CD4-positive, alpha-beta T cell treated with Interleukin-2 at 100 ng/mL for 4 hours (primary cell): ENCODE data around the gene TOGARAM1.
A peak's percentile ranks its signal among the peaks of the same experiment; 100 is the strongest.
"Not testable (repeated sequence)": the region's sequence is repeated elsewhere in the genome, so short reads cannot be mapped to it uniquely, and the experiment has no call there.

ENCODE experiments used
- DNase-seq: peaks from one replicate; pipeline ENCODE4 v3.0.0-alpha.2; 2020; ENCODE audit warnings: low spot score

Gene TOGARAM1

GRCh38 chr14:45044638-45045037, 82.6 kb downstream of the TOGARAM1 start:
- no peak for DNase-seq

DNA sequence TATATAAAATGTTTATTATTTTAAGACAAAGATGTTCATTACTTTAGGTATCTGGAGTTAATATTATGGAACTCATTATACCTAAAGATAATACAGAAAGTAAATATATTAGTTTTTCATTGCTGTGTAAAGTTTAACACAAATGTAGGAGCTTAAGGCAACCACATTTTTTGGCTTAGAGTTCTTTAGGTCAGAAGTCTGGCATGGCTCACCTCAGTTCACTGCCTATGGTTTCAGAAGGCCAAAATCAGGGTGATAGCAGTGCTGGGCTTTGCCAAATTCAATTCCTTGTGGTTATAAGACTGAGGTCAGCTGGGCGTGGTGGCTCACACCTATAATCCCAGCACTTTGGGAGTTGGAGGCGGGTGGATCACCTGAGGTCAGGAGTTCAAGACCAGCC, 86.4 kb downstream of the TOGARAM1 start:
- no peak for DNase-seq

DNA sequence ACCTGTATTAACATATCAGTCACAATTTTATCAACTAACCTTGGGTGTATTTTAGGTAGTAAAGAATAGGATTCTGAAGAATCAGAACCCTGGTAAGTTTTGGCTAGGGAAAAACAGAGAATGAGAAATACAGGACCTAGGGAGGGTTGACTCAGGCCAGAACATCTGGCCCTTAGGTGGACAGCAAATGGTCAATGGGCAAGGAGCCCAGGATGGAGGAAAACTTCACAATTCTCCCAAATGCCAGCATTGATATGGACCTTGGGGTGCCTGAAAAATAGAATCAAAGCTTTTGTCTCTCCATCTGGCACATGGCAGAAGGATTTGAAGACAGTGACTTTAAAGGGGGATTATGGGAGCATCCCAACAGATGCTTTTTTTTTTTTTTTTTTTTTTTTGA, 89.2 kb downstream of the TOGARAM1 start:
- DNase-seq, result no peak

GRCh38 chr14:45051896-45052295, 89.9 kb downstream of the TOGARAM1 start:
- no peak for DNase-seq

- no peak for DNase-seq
Observed at GRCh38 chr14:45057349-45057748, 95.4 kb downstream of the TOGARAM1 start.

- DNase-seq, result no peak
Observed at GRCh38 chr14:45057881-45058364, 95.9 kb downstream of the TOGARAM1 start.

DNA sequence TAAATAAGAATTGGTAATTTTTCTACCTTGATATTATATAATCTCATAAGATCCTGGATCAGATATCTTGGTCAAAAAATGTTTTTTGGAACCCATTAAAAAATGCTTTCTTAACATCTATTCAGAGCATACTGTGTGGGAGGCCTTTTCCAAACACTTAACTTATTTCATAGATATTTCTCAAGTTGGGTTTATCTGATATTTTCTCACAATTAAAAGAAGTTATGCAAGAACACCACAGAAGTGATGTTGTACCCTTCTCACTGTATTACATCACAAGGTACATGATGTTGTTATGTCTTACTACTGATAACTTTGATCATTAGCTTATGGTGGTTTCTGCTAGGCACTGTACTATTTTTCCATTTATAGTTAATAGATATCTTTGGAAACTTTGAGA, 98.6 kb downstream of the TOGARAM1 start:
- no peak for DNase-seq

- DNase-seq, result no peak
Observed at GRCh38 chr14:45065540-45065939, 103.5 kb downstream of the TOGARAM1 start.

DNA sequence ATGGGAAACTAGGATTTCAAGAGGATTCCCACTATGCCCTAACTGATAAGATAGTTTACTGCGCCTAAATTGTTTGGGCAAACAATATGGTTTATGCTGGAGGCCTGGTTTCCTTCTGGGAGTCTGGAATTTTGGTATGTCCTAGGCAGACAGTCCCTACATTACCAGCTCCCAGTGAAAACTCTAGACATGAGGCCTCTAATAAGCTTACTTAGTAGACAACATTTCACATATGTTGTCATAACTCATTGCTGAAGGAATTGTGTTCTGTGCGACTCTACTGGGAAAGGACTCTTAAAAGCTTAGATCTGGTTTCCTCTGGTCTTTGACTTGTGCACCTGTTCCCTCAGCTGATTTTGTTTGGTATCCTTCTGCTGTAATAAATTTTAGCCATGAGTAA, 104.0 kb downstream of the TOGARAM1 start:
- DNase-seq, result no peak

DNA sequence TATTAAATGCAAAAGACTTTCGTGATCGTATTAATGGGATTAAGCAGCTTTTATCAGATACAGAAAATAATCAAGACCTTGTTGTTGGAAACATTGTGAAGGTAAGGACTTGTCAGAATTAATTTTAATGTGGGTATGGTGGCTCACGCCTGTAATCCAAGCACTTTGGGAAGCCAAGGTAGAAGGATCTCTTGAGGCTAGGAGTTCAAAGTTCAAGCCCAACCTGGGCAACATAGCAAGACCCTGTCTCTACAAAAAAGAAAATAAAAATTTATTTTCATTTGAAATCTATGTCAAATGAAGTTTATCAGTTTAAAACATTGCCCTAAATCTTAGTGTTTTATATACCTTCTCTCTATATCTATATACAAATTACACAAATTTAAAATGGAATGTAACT, 104.7 kb downstream of the TOGARAM1 start:
- no peak for DNase-seq

- DNase-seq, result no peak
Observed at GRCh38 chr14:45068396-45068795, 106.4 kb downstream of the TOGARAM1 start.

DNA sequence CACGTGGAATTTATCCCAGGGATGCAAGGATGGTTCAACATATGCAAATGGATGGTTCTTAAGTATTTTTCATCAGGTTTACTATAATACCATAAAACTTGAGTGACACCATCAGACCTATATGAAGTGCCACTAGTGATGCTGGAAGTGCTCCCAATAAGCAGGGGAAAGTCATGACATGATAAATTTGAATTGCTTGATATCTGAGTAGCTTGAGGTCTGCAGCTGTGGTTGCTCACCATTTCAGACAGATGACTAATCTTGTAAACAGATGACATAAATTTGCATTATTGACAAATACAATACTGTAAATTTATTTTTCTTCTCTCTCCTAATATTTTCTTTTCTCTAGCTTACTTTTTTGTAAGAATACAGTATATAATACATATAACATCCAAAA, 108.2 kb downstream of the TOGARAM1 start:
- no peak for DNase-seq

- DNase-seq, result no peak
Observed at GRCh38 chr14:45072126-45072525, 110.1 kb downstream of the TOGARAM1 start.

GRCh38 chr14:45073231-45073879, 111.4 kb downstream of the TOGARAM1 start:
- no peak for DNase-seq

DNA sequence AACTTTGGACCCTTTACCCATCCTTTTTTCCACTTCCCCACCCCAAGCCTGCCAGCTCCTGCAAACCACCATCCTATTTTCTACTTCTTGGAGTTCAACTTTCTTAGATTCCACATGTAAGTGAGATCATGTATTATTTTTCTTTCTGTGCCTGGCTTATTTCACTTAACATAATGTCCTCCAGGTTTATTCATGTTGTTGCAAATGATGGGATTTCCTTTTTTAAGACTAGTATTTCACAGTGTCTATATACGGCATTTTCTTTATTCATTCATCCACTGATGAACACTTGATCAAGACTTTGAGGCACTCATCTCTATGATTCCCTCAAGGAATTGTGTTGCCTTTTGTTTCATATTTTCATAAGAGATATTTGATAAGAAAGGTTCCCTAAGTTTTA, 116.3 kb downstream of the TOGARAM1 start:
- no peak for DNase-seq

DNA sequence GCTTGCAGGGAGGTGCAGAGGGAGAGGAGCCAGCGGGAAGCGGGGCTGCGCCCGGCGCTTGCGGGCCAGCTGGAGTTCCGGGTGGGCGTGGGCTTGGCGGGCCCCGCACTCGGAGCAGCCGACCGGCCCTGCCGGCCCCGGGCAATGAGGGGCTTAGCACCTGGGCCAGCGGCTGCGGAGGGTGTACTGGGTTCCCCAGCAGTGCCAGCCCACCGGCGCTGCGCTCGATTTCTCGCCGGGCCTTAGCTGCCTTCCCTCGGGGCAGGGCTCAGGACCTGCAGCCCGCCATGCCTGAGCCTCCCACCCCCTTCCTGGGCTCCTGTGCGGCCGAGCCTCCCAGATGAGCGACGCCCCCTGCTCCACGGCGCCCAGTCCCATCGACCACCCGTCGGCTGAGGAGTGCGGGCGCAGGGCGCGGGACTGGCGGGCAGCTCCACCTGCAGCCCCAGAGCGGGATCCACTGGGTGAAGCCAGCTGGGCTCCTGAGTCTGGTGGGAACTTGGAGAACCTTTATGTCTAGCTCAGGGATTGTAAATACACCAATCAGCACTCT, 118.5 kb downstream of the TOGARAM1 start:
- DNase-seq, result not testable (repeated sequence)

GRCh38 chr14:45081096-45081495, 119.1 kb downstream of the TOGARAM1 start:
- not testable (repeated sequence) for DNase-seq

DNA sequence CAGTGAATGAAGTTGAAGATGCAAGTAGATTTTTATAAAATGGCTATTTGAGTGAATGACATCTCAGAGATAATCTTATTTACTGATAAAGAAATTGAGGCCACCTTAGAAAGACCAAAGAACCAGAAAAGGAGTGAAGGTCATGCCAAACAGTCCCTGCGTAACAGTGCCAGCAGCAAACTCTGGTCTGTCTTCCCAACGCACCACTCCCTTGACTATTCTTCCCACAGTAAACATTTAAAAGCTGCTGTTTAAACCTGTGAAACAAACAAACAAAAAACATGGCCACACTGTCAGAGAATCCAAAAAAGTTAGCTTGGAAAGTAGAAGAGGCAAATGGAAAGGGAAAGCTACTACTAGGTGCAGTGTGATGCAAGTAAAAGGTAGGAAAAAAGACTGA, 120.4 kb downstream of the TOGARAM1 start:
- no peak for DNase-seq

DNA sequence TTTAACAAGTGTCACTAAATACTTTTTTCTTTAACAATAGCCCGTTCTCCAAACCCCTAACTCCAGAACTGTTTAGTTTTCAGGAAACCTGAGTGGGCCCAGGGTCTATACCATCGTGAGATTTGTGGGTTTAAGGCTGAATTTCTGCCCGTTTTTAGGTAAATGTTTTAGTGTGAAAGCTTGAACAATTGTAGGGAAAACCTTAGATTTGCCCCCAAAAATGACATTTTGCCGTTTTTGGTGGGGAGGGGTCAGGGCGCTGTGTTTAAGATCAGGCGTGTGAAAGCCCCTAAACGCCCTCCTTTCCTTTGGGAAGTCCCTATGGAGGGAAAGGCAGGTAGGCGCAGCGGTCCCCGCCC, 121.6 kb downstream of the TOGARAM1 start:
- no peak for DNase-seq

DNA sequence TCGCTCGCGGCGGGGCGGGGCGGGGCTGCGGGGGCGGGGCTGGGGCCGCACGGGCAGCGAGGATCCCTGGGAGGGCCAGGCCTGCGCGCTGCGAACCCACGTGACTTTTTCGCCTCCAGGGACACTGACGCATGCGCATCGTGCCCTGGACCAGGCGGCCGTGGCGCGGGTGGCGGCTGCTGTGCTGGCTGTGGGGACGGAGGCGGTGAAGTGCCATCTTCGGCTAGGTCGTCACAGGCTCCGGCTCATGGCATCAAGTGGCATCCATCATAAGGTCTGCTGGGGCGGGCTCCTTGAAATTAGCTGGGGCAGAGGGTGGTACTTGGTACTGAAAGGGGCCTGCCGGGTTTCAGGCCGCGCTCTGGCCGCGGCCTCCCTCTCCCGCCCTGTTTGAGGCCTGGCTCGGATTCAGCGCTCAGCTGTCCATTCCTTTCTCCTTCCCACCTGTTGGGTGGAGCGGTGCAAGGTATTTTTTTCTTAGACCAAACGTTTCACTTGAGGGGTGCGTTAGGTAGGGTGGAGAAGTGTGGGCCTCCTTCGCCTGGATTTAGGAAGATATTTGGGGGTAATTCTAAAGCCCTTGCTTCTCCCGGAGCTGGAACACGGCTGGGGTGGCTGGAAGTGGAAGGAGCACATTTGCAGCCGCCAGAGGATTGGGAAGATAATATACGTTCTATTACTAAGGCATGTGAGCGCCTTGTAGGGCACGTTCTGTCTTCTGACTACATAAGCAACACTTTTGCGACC, 122.2 kb downstream of the TOGARAM1 start, which contains the start of gene PRPF39:
PRPF39 (plus strand) TSS at position 141 of the 747 bp plus-strand sequence. CDS start 11,124 bp downstream, outside the sequence.
- peak; percentile 95 for DNase-seq

DNA sequence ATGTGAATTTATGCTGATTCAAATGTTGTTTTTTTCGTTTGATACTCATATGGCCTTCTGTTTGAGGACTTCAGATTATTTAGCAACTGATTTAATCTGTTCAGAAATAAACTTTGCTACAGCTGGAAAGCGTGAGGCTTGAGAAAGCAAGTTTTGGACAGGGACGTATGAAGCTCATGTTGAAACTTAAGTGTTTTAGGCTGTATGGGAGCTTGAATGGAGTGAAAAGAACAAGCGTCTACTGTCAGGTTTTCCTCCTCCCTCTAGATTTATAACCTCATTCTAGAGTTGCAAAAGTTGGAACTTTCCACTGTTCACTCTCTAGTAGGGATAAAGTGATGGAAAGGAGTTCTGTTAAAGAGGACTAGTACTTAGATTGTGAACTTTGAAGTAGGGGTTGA, 123.0 kb downstream of the TOGARAM1 start:
- no peak for DNase-seq

DNA sequence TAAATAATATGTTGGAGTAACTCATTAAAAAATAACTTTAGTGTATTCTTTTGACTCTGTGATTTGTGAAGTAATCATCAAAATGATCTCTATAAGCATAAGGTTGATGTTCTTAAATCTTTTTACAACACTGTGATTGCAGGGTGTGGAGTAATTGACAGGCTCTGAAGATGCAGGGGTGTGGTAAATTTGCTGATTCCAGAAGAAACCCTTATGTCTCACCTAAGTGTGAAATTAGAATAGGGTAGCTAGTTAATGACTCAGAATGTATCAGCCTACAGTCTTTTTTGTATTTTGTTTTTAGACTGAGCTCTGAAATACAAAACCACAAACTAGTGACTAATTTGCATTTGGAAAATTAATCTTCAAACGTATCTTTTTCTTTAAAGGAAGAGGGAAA, 127.8 kb downstream of the TOGARAM1 start:
- DNase-seq, result peak; percentile 65

GRCh38 chr14:45091710-45092109, 129.7 kb downstream of the TOGARAM1 start:
- DNase-seq, result no peak
